Right atrium auricular region (tissue), 2 donors: ENCODE measurements around the gene TMPRSS3. TPM values are rescaled to one million over a fixed set of nuclear protein-coding genes. Genes with fewer than 3 reads are reported as not detected.

ENCODE experiments used
- DNase-seq: peaks from one replicate; pipeline ENCODE4 v3.0.0-alpha.2; 2019; ENCODE audit warnings: low spot score
- H3K27ac ChIP-seq, 2 donors: fragments of 200-600 bp; sonication (generic); 1 replicate in 1 of 2; 2 replicates in 1 of 2; pipeline ENCODE4 v1.5.1; 2016 to 2019
- H3K27me3 ChIP-seq, 2 donors: fragments of 200-600 bp; sonication (generic); one replicate each; pipeline versions ENCODE4 v1.5.1 to v1.6.0; 2017 to 2019
- H3K36me3 ChIP-seq: fragments of 200-600 bp; sonication (generic); one replicate; pipeline ENCODE4 v1.5.1; 2016
- H3K4me1 ChIP-seq, 2 donors: fragments of 200-600 bp; sonication (generic); one replicate each; pipeline versions ENCODE4 v1.5.1 to v1.6.0; 2017 to 2019
- H3K4me3 ChIP-seq, 2 donors: fragments of 200-600 bp; sonication (generic); 1 replicate in 1 of 2; 2 replicates in 1 of 2; pipeline ENCODE4 v1.5.1; 2017 to 2019; ENCODE audit warnings: mild to moderate bottlenecking in 1 of 2, moderate library complexity in 1 of 2
- H3K9me3 ChIP-seq, 2 donors: fragments of 200-600 bp; sonication (generic); one replicate each; pipeline ENCODE4 v1.5.1; 2019
- CTCF ChIP-seq, 2 donors: fragments of 200-600 bp; sonication (generic); IDR thresholded peaks; one replicate each; pipeline ENCODE4 v1.5.1; 2019; ENCODE audit warnings: antibody characterized with exemption in 2 of 2
- total RNA-seq, 2 donors: library from RNA; depleted of rRNA; stranded (reverse); fragments of >200 nt; gene quantifications; one replicate each; pipeline ENCODE4 v1.1.0, GENCODE V29; 2016

Gene TMPRSS3
- total RNA-seq, 2 donors from 2014 or later, result 1.1 to 2.4 TPM

DNA sequence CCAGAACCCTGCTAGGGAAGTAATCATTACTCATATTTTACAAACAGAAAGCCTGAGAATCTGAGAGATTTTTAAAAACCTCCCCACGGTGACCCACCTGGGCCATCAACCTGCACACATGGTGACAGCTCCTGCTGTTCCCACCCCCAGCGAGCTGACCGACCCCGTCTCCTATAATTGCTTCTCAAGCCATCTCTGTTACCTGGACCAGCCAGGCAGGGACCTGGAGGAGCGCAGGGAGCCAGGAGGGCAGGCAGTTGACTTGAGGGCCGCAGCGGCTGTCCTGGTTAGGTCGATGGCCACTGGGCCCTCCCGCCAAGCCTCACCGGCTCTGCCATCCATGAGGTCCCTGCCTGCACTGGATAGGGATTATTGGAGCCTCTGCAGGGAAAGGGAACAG, 52.8 kb downstream of the TMPRSS3 start:
- Histone ChIP-seq H3K27me3 (no peaks in the 10 kb centered on the region), H3K4me1 (no peaks in the 10 kb centered on the region), H3K4me3 (no peak overlapping the region), H3K27ac (no peak overlapping the region), H3K36me3 (no peaks in the 10 kb centered on the region), H3K9me3 (no peaks in the 10 kb centered on the region)
- TF ChIP-seq CTCF (IDR thresholded peaks at IDR 0.05), result no peak
- DNase-seq, result no peak

DNA sequence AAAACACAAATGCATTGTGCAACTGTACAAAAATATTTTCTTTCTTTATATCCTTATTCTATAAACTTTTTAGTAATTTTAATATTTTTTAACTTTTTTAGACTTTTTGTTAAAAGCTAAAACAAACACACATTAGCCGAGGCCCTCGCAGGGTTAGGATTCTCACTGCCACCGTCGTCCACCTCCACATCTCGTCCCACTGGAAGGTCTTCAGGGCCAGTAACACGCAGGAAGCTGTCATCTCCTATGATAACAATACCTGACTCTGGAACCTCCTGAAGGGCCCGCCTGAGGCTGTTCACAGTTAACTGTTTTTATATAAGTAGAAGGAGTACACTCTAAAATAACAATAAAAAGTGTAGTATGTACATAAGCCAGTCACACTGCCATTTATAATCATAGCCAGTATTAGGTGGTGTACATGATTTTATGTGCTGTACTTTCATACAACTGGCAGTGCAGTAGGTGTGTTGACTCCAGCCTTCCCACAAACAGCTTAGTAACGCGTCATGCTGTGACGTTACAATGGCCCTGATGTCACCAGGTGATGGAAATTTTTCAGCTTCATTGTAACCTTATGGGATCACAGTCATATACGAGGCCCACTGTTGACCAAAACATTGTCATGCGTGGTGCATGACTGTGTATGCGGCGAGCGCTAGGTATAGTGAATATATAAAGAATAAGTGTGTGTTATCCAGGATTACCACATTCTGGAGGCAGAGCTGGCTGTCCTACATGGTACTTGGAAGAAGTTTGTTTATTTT, 53.9 kb downstream of the TMPRSS3 start:
- Histone ChIP-seq H3K9me3 (no peaks in the 10 kb centered on the region), H3K27me3 (no peaks in the 10 kb centered on the region), H3K4me1 (no peaks in the 10 kb centered on the region), H3K27ac (no peak overlapping the region), H3K4me3 (no peak overlapping the region), H3K36me3 (no peaks in the 10 kb centered on the region)
- no peak for TF ChIP-seq CTCF (IDR thresholded peaks at IDR 0.05)
- DNase-seq, result no peak

GRCh38 chr21:42340187-42341050, 55.4 kb downstream of the TMPRSS3 start:
- Histone ChIP-seq H3K4me3 (no peak overlapping the region), H3K4me1 (no peaks in the 10 kb centered on the region), H3K27ac (no peak overlapping the region), H3K36me3 (no peaks in the 10 kb centered on the region), H3K9me3 (no peaks in the 10 kb centered on the region), H3K27me3 (no peaks in the 10 kb centered on the region)
- no peak for TF ChIP-seq CTCF (IDR thresholded peaks at IDR 0.05)
- no peak for DNase-seq

DNA sequence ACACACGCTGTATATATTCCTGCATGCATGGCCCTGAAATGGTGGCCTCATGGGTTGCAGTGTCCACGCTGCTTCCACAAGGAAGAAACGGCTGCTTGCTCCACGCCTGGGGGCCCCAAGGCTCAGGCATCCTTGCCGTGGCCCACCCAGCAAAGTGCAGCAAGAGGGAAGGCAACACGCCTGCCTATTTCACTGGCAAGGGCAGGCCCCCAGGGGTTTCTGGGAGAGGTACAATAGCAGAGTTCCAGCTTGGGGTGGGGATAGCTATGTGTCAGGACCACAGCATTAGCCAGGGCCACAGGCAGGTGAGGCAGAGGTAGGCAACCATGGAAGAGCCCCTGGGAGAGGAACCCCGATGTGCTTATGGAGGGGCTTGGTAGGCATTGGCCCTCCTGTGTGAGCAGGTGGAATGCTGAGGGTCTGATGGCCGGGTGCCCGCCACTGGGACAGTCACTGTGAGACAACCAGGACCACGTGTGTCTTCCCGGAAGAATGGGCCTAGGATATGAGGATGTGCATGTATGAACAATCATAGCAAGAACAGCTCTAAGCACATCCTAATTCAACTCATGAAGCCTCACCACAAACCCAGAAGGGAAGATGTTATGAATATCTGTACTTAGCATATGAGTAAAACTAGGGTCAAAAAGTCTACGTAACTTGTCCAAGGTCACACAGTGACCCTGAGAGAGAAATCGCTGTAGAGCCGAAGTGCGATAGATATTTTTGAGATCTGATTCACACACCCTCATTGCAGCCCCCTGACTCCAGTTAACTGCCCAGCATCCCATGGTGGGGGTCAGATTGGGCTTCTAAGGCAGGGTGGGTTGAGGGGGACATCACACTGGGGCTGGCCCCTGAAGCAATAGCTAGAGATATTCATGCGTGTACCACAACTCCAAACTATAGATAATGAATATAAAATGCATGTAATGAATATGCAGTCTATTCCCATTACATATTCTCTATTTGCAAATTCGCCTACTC, 56.8 kb downstream of the TMPRSS3 start:
- no peaks in the 10 kb centered on the region for H3K9me3 ChIP-seq

More for the DNA sequence above, 56.8 kb downstream of the TMPRSS3 start:
- Histone ChIP-seq H3K27me3 (no peaks in the 10 kb centered on the region), H3K36me3 (no peaks in the 10 kb centered on the region), H3K4me1 (no peaks in the 10 kb centered on the region), H3K4me3 (no peak overlapping the region), H3K27ac (no peak overlapping the region)
- TF ChIP-seq CTCF (IDR thresholded peaks at IDR 0.05), result no peak
- no peak for DNase-seq
